Suprapubic skin (tissue), 3 donors: ENCODE results near the gene TXNDC8.

ENCODE experiments used
- CTCF ChIP-seq, 2 donors: fragments of 200-600 bp in 1 of 2; fragments of 450-650 bp in 1 of 2; sonication (generic) in 1 of 2; IDR thresholded peaks; one replicate each; pipeline ENCODE4 v1.5.1; 2016 to 2019; ENCODE audit warnings: antibody characterized with exemption in 2 of 2, mild to moderate bottlenecking in 1 of 2, moderate library complexity in 1 of 2
- POLR2A ChIP-seq, 2 donors: fragments of 450-650 bp; IDR thresholded peaks; one replicate each; pipeline ENCODE4 v1.6.1; 2017; ENCODE audit warnings: antibody characterized with exemption in 2 of 2, mild to moderate bottlenecking in 2 of 2, moderate library complexity in 2 of 2

- TF ChIP-seq POLR2A (IDR thresholded peaks at IDR 0.05) (no peak), CTCF (IDR thresholded peaks at IDR 0.05) (no peak)
Observed at GRCh38 chr9:110266795-110267194, 70.9 kb downstream of the TXNDC8 start.
